Nucleus accumbens (tissue), 56 donors: Measurements from ENCODE around the gene SDF2.

Source experiments
- DNase-seq, 56 donors: peaks; one replicate each; lab custom pipeline; 2025; lab: John Stamatoyannopoulos, UW

The SDF2 gene

DNA sequence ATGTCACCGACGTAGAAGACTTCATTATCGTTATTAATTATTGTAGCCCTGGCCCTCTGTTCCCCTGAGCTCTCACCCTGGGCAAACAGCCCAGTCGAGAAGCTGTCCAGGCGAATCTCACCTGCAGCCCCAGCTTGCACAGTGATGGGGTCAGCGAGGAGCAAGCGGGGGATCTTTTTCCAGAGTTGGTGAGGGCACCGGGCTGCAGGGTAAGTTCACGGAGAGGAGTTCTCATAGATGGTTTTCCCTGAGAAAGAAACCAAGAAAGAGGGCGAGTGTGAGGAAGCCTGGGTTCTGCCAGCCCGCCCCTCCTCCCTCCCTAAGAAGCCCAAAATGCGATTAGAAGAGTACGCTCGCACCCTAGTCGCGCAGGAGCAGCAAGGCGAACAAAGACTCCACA lies 63.3 kb downstream of the SDF2 start:
- no peak for DNase-seq
